HepG2 (cell line): ENCODE measurements around the gene LMAN1L. TPM values are rescaled to one million over a fixed set of nuclear protein-coding genes. Genes with fewer than 3 reads are reported as not detected.

Source experiments
- ATF2 ChIP-seq: sonication (generic); formaldehyde crosslinking; IDR thresholded peaks from 2 replicates; pipeline ENCODE4 v1.4.0; 2020; ENCODE audit warnings: missing genetic modification reagents
- FOXJ3 ChIP-seq: sonication (generic); formaldehyde crosslinking; IDR thresholded peaks from 2 replicates; pipeline ENCODE4 v1.4.0; 2020; ENCODE audit warnings: missing genetic modification reagents, mild to moderate bottlenecking, borderline replicate concordance
- GLI4 ChIP-seq: sonication (generic); formaldehyde crosslinking; IDR thresholded peaks from 2 replicates; pipeline ENCODE4 v1.5.1; 2020; ENCODE audit warnings: missing genetic modification reagents, mild to moderate bottlenecking, moderate library complexity, borderline replicate concordance
- IRF9 ChIP-seq: sonication (generic); formaldehyde crosslinking; IDR thresholded peaks from 2 replicates; pipeline ENCODE4 v1.8.0; 2022; ENCODE audit warnings: missing genetic modification reagents, mild to moderate bottlenecking, borderline replicate concordance
- MED1 ChIP-seq: sonication (generic); formaldehyde crosslinking; IDR thresholded peaks from 2 replicates; pipeline ENCODE4 v1.4.0; 2020; ENCODE audit warnings: missing genetic modification reagents
- PAWR ChIP-seq: sonication (generic); formaldehyde crosslinking; IDR thresholded peaks from 2 replicates; pipeline ENCODE4 v1.4.0; 2020; ENCODE audit warnings: missing genetic modification reagents, mild to moderate bottlenecking, borderline replicate concordance
- RFX5 ChIP-seq: IDR thresholded peaks from 2 replicates; pipeline ENCODE4 v1.6.1; 2011; ENCODE audit warnings: low read depth, low read length, improper control_type of control experiment
- ZNF362 ChIP-seq: sonication (generic); formaldehyde crosslinking; IDR thresholded peaks from 2 replicates; pipeline ENCODE4 v1.4.0; 2020; ENCODE audit warnings: missing genetic modification reagents, mild to moderate bottlenecking, borderline replicate concordance
- ZNF441 ChIP-seq: sonication (generic); formaldehyde crosslinking; IDR thresholded peaks from 2 replicates; pipeline ENCODE4 v1.7.0; 2021; ENCODE audit warnings: missing genetic modification reagents, borderline replicate concordance
- ZNF530 ChIP-seq: sonication (generic); formaldehyde crosslinking; IDR thresholded peaks from 2 replicates; pipeline ENCODE4 v1.5.0; 2020; ENCODE audit warnings: low read depth, mild to moderate bottlenecking, missing genetic modification reagents
- ZNF570 ChIP-seq: sonication (generic); formaldehyde crosslinking; IDR thresholded peaks from 2 replicates; pipeline ENCODE4 v1.4.0; 2020; ENCODE audit warnings: mild to moderate bottlenecking, missing genetic modification reagents, borderline replicate concordance
- ZNF660 ChIP-seq: sonication (generic); formaldehyde crosslinking; IDR thresholded peaks from 2 replicates; pipeline ENCODE4 v1.5.1; 2020; ENCODE audit warnings: mild to moderate bottlenecking, low read depth, missing genetic modification reagents, borderline replicate concordance
- ZNF768 ChIP-seq: sonication (generic); formaldehyde crosslinking; IDR thresholded peaks from 2 replicates; pipeline ENCODE4 v1.4.0; 2020; ENCODE audit warnings: missing genetic modification reagents
- ZSCAN9 ChIP-seq: IDR thresholded peaks from 2 replicates; pipeline ENCODE4 v1.6.1; 2016; ENCODE audit warnings: borderline replicate concordance
- polyA plus RNA-seq, 8 experiments: library from polyadenylated mRNA; depleted of rRNA in 3 of 8; stranded (reverse) in 7 of 8; unstranded in 1 of 8; fragments of >200 nt; fragmentation: Illumina TruSeq in 4 of 8; extraction: Trizol in 4 of 8; gene quantifications; 2 replicates each; pipeline versions ENCODE4 v1.2.1 to v1.2.3, GENCODE V29; 2011 to 2016; ENCODE audit warnings: low read depth in 4 of 8, missing spikeins in 1 of 8, mixed read lengths in 1 of 8; ENCODE audit not compliant: insufficient read depth in 1 of 8
- total RNA-seq, 5 experiments: library from RNA; depleted of rRNA; stranded (reverse); fragments of >200 nt; fragmentation: Illumina TruSeq; extraction: Trizol; gene quantifications; 2 replicates each; pipeline ENCODE4 v1.2.3, GENCODE V29; 2016; ENCODE audit warnings: low read depth in 1 of 5
- TF ChIP-seq, protein P1 (sequence below): IDR thresholded peaks from 2 replicates; pipeline ENCODE4 v1.6.1; 2016; ENCODE audit warnings: low read depth

Gene LMAN1L
- total and polyA plus RNA-seq, 2 of the 13 experiments (the other 11 are each of a cell fraction or from before 2014, with no cell fraction given): not detected

DNA sequence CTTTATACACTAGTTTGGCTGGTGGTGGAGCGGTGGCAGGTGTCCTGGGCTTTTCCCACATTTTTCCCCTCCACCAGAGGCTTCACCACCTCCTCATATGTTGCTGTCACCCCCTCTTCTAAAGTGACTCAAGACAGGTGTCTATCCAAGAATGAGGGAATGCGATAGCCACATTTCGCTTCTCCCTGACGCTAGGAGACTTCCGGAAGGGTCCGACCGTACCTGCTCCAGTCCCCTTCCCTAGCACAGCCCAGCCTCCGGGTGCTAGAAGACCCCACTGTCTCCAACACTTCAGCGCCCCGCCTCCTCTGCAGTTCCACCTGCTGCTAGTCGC is 60.0 kb downstream of the LMAN1L start (continued):
- TF ChIP-seq, protein P1, sequence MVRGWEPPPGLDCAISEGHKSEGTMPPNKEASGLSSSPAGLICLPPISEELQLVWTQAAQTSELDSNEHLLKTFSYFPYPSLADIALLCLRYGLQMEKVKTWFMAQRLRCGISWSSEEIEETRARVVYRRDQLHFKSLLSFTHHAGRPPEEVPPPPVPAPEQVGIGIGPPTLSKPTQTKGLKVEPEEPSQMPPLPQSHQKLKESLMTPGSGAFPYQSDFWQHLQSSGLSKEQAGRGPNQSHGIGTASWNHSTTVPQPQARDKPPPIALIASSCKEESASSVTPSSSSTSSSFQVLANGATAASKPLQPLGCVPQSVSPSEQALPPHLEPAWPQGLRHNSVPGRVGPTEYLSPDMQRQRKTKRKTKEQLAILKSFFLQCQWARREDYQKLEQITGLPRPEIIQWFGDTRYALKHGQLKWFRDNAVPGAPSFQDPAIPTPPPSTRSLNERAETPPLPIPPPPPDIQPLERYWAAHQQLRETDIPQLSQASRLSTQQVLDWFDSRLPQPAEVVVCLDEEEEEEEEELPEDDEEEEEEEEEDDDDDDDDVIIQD (CRISPR knock-in tag): no peak
- TF ChIP-seq ZSCAN9 (CRISPR knock-in tag) (no peak), ZNF570 (CRISPR knock-in tag) (no peak), ZNF768 (CRISPR knock-in tag) (no peak), ZNF530 (CRISPR knock-in tag) (no peak), ATF2 (CRISPR knock-in tag) (no peak), ZNF660 (CRISPR knock-in tag) (no peak), GLI4 (CRISPR knock-in tag) (no peak), FOXJ3 (CRISPR knock-in tag) (no peak), MED1 (no peak), ZNF362 (CRISPR knock-in tag) (no peak), PAWR (CRISPR knock-in tag) (no peak), ZNF441 (no peak), RFX5 (no peak), IRF9 (CRISPR knock-in tag) (peak; percentile 18; the same call in 1 of the 2 replicates)
